ENCODE results near the gene SMAD3.

DNA sequence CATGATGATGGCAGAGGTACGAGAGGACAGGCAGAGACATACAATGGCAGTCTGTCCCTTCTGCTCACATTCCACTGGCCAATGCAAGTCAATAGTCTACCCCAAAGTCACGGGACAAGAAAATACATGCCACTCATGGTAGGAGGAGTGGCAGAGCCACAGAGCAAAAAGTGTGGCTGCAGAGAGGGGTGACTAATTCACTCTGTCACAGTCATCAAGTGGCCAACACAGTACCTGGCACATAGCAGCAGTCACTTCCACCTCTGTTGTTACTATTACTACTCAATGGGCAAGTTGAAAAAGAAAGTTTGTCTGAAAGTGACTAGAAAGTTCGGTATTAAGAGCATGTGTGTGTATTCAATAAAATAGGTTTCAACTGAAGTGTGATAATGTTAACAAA, 91.4 kb downstream of the SMAD3 start:
- no peak for TF ChIP-seq ZNF660 (tag by site-specific recombination; IDR thresholded peaks at IDR 0.05)
- TF ChIP-seq, protein P1, sequence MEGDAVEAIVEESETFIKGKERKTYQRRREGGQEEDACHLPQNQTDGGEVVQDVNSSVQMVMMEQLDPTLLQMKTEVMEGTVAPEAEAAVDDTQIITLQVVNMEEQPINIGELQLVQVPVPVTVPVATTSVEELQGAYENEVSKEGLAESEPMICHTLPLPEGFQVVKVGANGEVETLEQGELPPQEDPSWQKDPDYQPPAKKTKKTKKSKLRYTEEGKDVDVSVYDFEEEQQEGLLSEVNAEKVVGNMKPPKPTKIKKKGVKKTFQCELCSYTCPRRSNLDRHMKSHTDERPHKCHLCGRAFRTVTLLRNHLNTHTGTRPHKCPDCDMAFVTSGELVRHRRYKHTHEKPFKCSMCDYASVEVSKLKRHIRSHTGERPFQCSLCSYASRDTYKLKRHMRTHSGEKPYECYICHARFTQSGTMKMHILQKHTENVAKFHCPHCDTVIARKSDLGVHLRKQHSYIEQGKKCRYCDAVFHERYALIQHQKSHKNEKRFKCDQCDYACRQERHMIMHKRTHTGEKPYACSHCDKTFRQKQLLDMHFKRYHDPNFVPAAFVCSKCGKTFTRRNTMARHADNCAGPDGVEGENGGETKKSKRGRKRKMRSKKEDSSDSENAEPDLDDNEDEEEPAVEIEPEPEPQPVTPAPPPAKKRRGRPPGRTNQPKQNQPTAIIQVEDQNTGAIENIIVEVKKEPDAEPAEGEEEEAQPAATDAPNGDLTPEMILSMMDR (tag by site-specific recombination; IDR thresholded peaks at IDR 0.05), result no peak
- TF ChIP-seq, protein P2, sequence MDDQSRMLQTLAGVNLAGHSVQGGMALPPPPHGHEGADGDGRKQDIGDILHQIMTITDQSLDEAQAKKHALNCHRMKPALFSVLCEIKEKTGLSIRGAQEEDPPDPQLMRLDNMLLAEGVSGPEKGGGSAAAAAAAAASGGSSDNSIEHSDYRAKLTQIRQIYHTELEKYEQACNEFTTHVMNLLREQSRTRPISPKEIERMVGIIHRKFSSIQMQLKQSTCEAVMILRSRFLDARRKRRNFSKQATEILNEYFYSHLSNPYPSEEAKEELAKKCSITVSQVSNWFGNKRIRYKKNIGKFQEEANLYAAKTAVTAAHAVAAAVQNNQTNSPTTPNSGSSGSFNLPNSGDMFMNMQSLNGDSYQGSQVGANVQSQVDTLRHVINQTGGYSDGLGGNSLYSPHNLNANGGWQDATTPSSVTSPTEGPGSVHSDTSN (CRISPR knock-in tag; IDR thresholded peaks at IDR 0.05), result no peak
- TF ChIP-seq, protein P3, sequence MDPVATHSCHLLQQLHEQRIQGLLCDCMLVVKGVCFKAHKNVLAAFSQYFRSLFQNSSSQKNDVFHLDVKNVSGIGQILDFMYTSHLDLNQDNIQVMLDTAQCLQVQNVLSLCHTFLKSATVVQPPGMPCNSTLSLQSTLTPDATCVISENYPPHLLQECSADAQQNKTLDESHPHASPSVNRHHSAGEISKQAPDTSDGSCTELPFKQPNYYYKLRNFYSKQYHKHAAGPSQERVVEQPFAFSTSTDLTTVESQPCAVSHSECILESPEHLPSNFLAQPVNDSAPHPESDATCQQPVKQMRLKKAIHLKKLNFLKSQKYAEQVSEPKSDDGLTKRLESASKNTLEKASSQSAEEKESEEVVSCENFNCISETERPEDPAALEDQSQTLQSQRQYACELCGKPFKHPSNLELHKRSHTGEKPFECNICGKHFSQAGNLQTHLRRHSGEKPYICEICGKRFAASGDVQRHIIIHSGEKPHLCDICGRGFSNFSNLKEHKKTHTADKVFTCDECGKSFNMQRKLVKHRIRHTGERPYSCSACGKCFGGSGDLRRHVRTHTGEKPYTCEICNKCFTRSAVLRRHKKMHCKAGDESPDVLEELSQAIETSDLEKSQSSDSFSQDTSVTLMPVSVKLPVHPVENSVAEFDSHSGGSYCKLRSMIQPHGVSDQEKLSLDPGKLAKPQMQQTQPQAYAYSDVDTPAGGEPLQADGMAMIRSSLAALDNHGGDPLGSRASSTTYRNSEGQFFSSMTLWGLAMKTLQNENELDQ (tag by site-specific recombination; IDR thresholded peaks at IDR 0.05; ENCODE audit: low read depth), result no peak
